CD4-positive, alpha-beta T cell treated with Interleukin-2 at 100 ng/mL for 4 hours (primary cell): ENCODE measurements around the gene LYZL4.
A peak's percentile ranks its signal among the peaks of the same experiment; 100 is the strongest.

ENCODE experiments used
- DNase-seq: peaks from one replicate; pipeline ENCODE4 v3.0.0-alpha.2; 2020; ENCODE audit warnings: low spot score

The LYZL4 gene

GRCh38 chr3:42410370-42411131 is at the start of gene LYZL4:
Gene LYZL4, minus strand, starts transcription at chr3:42410610. Its CDS starts 3,359 bp downstream, at chr3:42407251.
- no peak for DNase-seq

GRCh38 chr3:42459151-42459550 is 48.7 kb upstream of the LYZL4 start:
- no peak for DNase-seq

GRCh38 chr3:42456211-42456610 is 45.8 kb upstream of the LYZL4 start:
- no peak for DNase-seq

- DNase-seq, result no peak
Measured at GRCh38 chr3:42451546-42452230, 41.3 kb upstream of the LYZL4 start.

- no peak for DNase-seq
Measured at GRCh38 chr3:42451116-42451515, 40.7 kb upstream of the LYZL4 start.

GRCh38 chr3:42450567-42450966 is 40.2 kb upstream of the LYZL4 start:
- DNase-seq, result no peak

GRCh38 chr3:42447481-42447880 is 37.1 kb upstream of the LYZL4 start:
- no peak for DNase-seq

- DNase-seq, result no peak
Measured at GRCh38 chr3:42446111-42447050, 36.0 kb upstream of the LYZL4 start.

- DNase-seq, result peak; percentile 68
Measured at GRCh38 chr3:42443819-42444436, 33.5 kb upstream of the LYZL4 start.

GRCh38 chr3:42443292-42443691 is 32.9 kb upstream of the LYZL4 start:
- DNase-seq, result no peak

- no peak for DNase-seq
Measured at GRCh38 chr3:42442640-42443039, 32.2 kb upstream of the LYZL4 start.

- no peak for DNase-seq
Measured at GRCh38 chr3:42441791-42442190, 31.4 kb upstream of the LYZL4 start.

- no peak for DNase-seq
Measured at GRCh38 chr3:42440924-42441323, 30.5 kb upstream of the LYZL4 start.

- no peak for DNase-seq
Measured at GRCh38 chr3:42439261-42440115, 29.1 kb upstream of the LYZL4 start.

- DNase-seq, result no peak
Measured at GRCh38 chr3:42438758-42439157, 28.3 kb upstream of the LYZL4 start.

GRCh38 chr3:42438193-42438592 is 27.8 kb upstream of the LYZL4 start:
- DNase-seq, result no peak

- no peak for DNase-seq
Measured at GRCh38 chr3:42434777-42435380, 24.5 kb upstream of the LYZL4 start.

GRCh38 chr3:42432485-42432884 is 22.1 kb upstream of the LYZL4 start:
- DNase-seq, result no peak

- no peak for DNase-seq
Measured at GRCh38 chr3:42430781-42431532, 20.5 kb upstream of the LYZL4 start.

- DNase-seq, result no peak
Measured at GRCh38 chr3:42428830-42429229, 18.4 kb upstream of the LYZL4 start.
